K562 (cell line): ENCODE measurements around the gene OR7C1. TPM values are rescaled to one million over a fixed set of nuclear protein-coding genes. Genes with fewer than 3 reads are reported as not detected.

Source experiments
- BACH1 ChIP-seq: fragments of 200-800 bp; sonication (Bioruptor generic); IDR thresholded peaks from 2 replicates; pipeline ENCODE4 v1.6.1; 2016; ENCODE audit warnings: missing genetic modification characterization, missing compliant biosample characterization
- C11orf30 ChIP-seq: fragments of 450-650 bp; IDR thresholded peaks from 2 replicates; pipeline ENCODE4 v1.6.1; 2016; ENCODE audit warnings: low read depth, mild to moderate bottlenecking
- DDX20 ChIP-seq: fragments of 450-650 bp; IDR thresholded peaks from 2 replicates; pipeline ENCODE4 v1.6.1; 2016; ENCODE audit warnings: missing genetic modification characterization, low read depth, mild to moderate bottlenecking, missing compliant biosample characterization, moderate library complexity
- GABPA ChIP-seq: fragments of 200-800 bp; sonication (Bioruptor generic); conservative IDR thresholded peaks from 2 replicates; pipeline ENCODE4 v1.6.1; 2016; ENCODE audit warnings: low read depth, missing genetic modification characterization, missing compliant biosample characterization
- MAFF ChIP-seq: IDR thresholded peaks from 2 replicates; pipeline ENCODE4 v1.6.1; 2012; ENCODE audit warnings: low read length, improper control_type of control experiment
- MEIS2 ChIP-seq: fragments of 450-650 bp; IDR thresholded peaks from 2 replicates; pipeline ENCODE4 v1.6.1; 2014; ENCODE audit warnings: mild to moderate bottlenecking; ENCODE audit not compliant: partially characterized antibody
- MXI1 ChIP-seq: IDR thresholded peaks from 2 replicates; pipeline ENCODE4 v1.6.1; 2011; ENCODE audit warnings: low read depth, mild to moderate bottlenecking, improper control_type of control experiment, low read length
- NFRKB ChIP-seq: fragments of 450-650 bp; IDR thresholded peaks from 2 replicates; pipeline ENCODE4 v1.6.1; 2016; ENCODE audit warnings: low read depth
- PHB2 ChIP-seq: fragments of 450-650 bp; IDR thresholded peaks from 2 replicates; pipeline ENCODE4 v1.6.1; 2017; ENCODE audit warnings: low read depth
- PKNOX1 ChIP-seq: fragments of 450-650 bp; IDR thresholded peaks from 2 replicates; pipeline ENCODE4 v1.6.1; 2016
- SP2 ChIP-seq: IDR thresholded peaks from 2 replicates; pipeline ENCODE4 v1.6.1; 2011; ENCODE audit warnings: mild to moderate bottlenecking, low read depth, low read length, moderate library complexity; ENCODE audit not compliant: poor library complexity, severe bottlenecking; ENCODE audit errors: extremely low read depth
- UBTF ChIP-seq, 2 experiments: IDR thresholded peaks; 2 replicates each; pipeline ENCODE4 v1.6.1; 2012; ENCODE audit warnings: improper control_type of control experiment in 2 of 2, low read depth in 2 of 2, low read length in 2 of 2, borderline replicate concordance in 1 of 2
- ZNF282 ChIP-seq: sonication (generic); formaldehyde crosslinking; IDR thresholded peaks from 2 replicates; pipeline ENCODE4 v1.8.1; 2023; ENCODE audit warnings: missing genetic modification reagents
- ZNF518B ChIP-seq: fragments of 250-450 bp; sonication (Bioruptor Pico); IDR thresholded peaks from 2 replicates; pipeline ENCODE4 v1.5.0; 2021; ENCODE audit warnings: mild to moderate bottlenecking, moderate library complexity
- ZNF609 ChIP-seq: sonication (generic); formaldehyde crosslinking; IDR thresholded peaks from 2 replicates; pipeline ENCODE4 v1.8.1; 2023; ENCODE audit warnings: missing genetic modification reagents, mild to moderate bottlenecking, borderline replicate concordance
- polyA plus RNA-seq, 8 experiments: library from polyadenylated mRNA; depleted of rRNA in 4 of 8; stranded (reverse) in 5 of 8; unstranded in 3 of 8; fragments of >200 nt; fragmentation: Nextera tagmentation in 2 of 8; fragmentation: Illumina TruSeq in 1 of 8; extraction: Ambion mirVana in 2 of 8; extraction: Trizol in 1 of 8; gene quantifications; 2 replicates each; pipeline versions ENCODE4 v1.2.1 to v1.2.3, GENCODE V29; 2011 to 2014; ENCODE audit warnings: inconsistent platforms in 1 of 8, missing spikeins in 1 of 8
- total RNA-seq, 7 experiments: library from RNA; depleted of rRNA in 6 of 7; stranded (reverse); fragments of >200 nt in 6 of 7; fragmentation: Illumina TruSeq in 2 of 7; extraction: Trizol in 2 of 7; gene quantifications; 2 replicates each; pipeline versions ENCODE4 v1.2.1 to v1.2.3, GENCODE V29; 2011 to 2021; ENCODE audit warnings: low replicate concordance in 1 of 7

OR7C1 gene
- total and polyA plus RNA-seq, 9 of the 15 experiments (the other 6 are each of a cell fraction or from before 2014, with no cell fraction given), result 0.01 to 0.18 (median 0.10) TPM; not detected in 1

- no peak for TF ChIP-seq ZNF609
- TF ChIP-seq GABPA (tag), result peak; percentile 44
- no peak for TF ChIP-seq PHB2
- peak; percentile 96 for TF ChIP-seq MAFF
- TF ChIP-seq ZNF518B (CRISPR knock-in tag), result no peak
- peak; percentile 90 for TF ChIP-seq MEIS2
- TF ChIP-seq C11orf30, result peak; percentile 98
- no peak for TF ChIP-seq SP2
- TF ChIP-seq DDX20 (tag), result no peak
- TF ChIP-seq NFRKB, result no peak
- no peak for TF ChIP-seq MXI1
- peak; percentile 82 for TF ChIP-seq PKNOX1
- peak; percentile 83 for TF ChIP-seq BACH1 (tag)
- no peak for TF ChIP-seq ZNF282
- no peak for TF ChIP-seq UBTF (IDR thresholded peaks at IDR 0.05; ENCODE audit: borderline replicate concordance in 1 of 2, low read depth in 2 of 2, low read length in 2 of 2)
These were observed 39.8 kb downstream of the OR7C1 start (continued) for GRCh38 chr19:14795078-14795721.
